MM.1S (cell line): ENCODE measurements around the gene YAF2.

ENCODE experiments used
- EZH2 ChIP-seq: fragments of 300-600 bp; sonication (generic); optimal IDR thresholded peaks from 2 replicates; pipeline ENCODE3; 2017; ENCODE audit warnings: low read depth, mild to moderate bottlenecking, antibody characterized with exemption, low read length, mixed read lengths
- TF ChIP-seq, protein P1 (sequence below): fragments of 300-600 bp; sonication (generic); IDR thresholded peaks from 2 replicates; pipeline ENCODE4 v1.5.1; 2016; ENCODE audit warnings: antibody characterized with exemption, low read length, mixed read lengths

DNA sequence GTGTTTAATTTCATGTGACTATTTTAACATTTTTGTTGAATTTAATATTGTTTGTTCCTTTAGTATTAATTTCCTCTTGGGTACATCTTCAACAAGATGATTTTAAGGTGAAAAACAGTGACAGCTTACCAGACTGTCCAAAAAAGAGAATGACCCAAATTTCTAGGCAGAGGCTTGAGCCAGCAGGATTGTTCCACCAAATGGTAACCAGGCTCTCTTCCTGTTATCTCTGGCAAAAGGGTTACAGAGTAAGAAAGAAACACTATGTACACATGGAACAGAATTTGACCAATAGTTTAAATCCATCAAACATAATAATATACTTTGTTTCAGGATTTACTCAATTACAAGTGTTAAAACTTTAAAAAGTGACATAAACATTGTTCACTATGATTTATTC is 39.0 kb downstream of the YAF2 start:
- TF ChIP-seq, protein P1, sequence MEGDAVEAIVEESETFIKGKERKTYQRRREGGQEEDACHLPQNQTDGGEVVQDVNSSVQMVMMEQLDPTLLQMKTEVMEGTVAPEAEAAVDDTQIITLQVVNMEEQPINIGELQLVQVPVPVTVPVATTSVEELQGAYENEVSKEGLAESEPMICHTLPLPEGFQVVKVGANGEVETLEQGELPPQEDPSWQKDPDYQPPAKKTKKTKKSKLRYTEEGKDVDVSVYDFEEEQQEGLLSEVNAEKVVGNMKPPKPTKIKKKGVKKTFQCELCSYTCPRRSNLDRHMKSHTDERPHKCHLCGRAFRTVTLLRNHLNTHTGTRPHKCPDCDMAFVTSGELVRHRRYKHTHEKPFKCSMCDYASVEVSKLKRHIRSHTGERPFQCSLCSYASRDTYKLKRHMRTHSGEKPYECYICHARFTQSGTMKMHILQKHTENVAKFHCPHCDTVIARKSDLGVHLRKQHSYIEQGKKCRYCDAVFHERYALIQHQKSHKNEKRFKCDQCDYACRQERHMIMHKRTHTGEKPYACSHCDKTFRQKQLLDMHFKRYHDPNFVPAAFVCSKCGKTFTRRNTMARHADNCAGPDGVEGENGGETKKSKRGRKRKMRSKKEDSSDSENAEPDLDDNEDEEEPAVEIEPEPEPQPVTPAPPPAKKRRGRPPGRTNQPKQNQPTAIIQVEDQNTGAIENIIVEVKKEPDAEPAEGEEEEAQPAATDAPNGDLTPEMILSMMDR = no peak
- TF ChIP-seq EZH2 = no peak
